G401.6 (cell line): Measurements from ENCODE around the gene SLAMF6.
"Not testable (repeated sequence)": the region's sequence is repeated elsewhere in the genome, so short reads cannot be mapped to it uniquely, and the experiment has no call there.

Experiments used
- FAIRE-seq: peaks from 2 replicates; lab custom pipeline; 2012; peaks lifted over from hg19 to GRCh38; lab: Jason Lieb, UNC

SLAMF6 gene

GRCh38 chr1:160542303-160542945 is 19.4 kb upstream of the SLAMF6 start:
- no peak for FAIRE-seq

GRCh38 chr1:160541622-160542302 is 18.7 kb upstream of the SLAMF6 start:
- no peak for FAIRE-seq

- no peak for FAIRE-seq
Observed at GRCh38 chr1:160540859-160541233, 17.8 kb upstream of the SLAMF6 start.

- no peak for FAIRE-seq
Observed at GRCh38 chr1:160539990-160540858, 17.2 kb upstream of the SLAMF6 start.

GRCh38 chr1:160539684-160539989 is 16.6 kb upstream of the SLAMF6 start:
- no peak for FAIRE-seq

GRCh38 chr1:160538985-160539651 is 16.1 kb upstream of the SLAMF6 start:
- no peak for FAIRE-seq

GRCh38 chr1:160537714-160538665 is 14.9 kb upstream of the SLAMF6 start:
- FAIRE-seq, result no peak

- no peak for FAIRE-seq
Observed at GRCh38 chr1:160534823-160535605, 12.0 kb upstream of the SLAMF6 start.

- FAIRE-seq, result not testable (repeated sequence)
Observed at GRCh38 chr1:160532557-160532813, 9.4 kb upstream of the SLAMF6 start.

- FAIRE-seq, result not testable (repeated sequence)
Observed at GRCh38 chr1:160531809-160532556, 8.9 kb upstream of the SLAMF6 start.

GRCh38 chr1:160529401-160529952 is 6.4 kb upstream of the SLAMF6 start:
- FAIRE-seq, result not testable (repeated sequence)

GRCh38 chr1:160523789-160524188 is 734 bp upstream of the SLAMF6 start:
- FAIRE-seq, result not testable (repeated sequence)

- FAIRE-seq, result no peak
Observed at GRCh38 chr1:160522136-160522535, 919 bp downstream of the SLAMF6 start.

GRCh38 chr1:160521554-160521953 is 1.5 kb downstream of the SLAMF6 start:
- no peak for FAIRE-seq

- FAIRE-seq, result no peak
Observed at GRCh38 chr1:160520999-160521398, 2.1 kb downstream of the SLAMF6 start.

- FAIRE-seq, result no peak
Observed at GRCh38 chr1:160520582-160520981, 2.5 kb downstream of the SLAMF6 start.

- FAIRE-seq, result no peak
Observed at GRCh38 chr1:160519642-160520435, 3.2 kb downstream of the SLAMF6 start.

- not testable (repeated sequence) for FAIRE-seq
Observed at GRCh38 chr1:160517519-160517918, 5.5 kb downstream of the SLAMF6 start.

GRCh38 chr1:160515908-160516307 is 7.1 kb downstream of the SLAMF6 start:
- not testable (repeated sequence) for FAIRE-seq
